A673 (cell line): ENCODE data around the gene TMEM107.

Source experiments
- CTCF ChIP-seq: fragments of 300-800, 200-600 bp; sonication (generic); conservative IDR thresholded peaks from 2 replicates; pipeline ENCODE4 v1.5.1; 2017; ENCODE audit warnings: low read depth, mild to moderate bottlenecking, antibody characterized with exemption, low read length, moderate library complexity, mixed read lengths
- EZH2 ChIP-seq: fragments of 200-600 bp; sonication (generic); IDR thresholded peaks from 2 replicates; pipeline ENCODE4 v1.6.1; 2017; ENCODE audit warnings: borderline replicate concordance, low read depth, mild to moderate bottlenecking, mixed read lengths, antibody characterized with exemption, low read length; ENCODE audit not compliant: poor library complexity, severe bottlenecking

GRCh38 chr17:8164815-8165131 lies 11.4 kb downstream of the TMEM107 start:
- no peak for TF ChIP-seq CTCF
- TF ChIP-seq EZH2, result no peak
